PFSK-1 (cell line): ENCODE data around the gene LTBP2.

Source experiments
- FOXP2 ChIP-seq: optimal IDR thresholded peaks from 2 replicates; pipeline ENCODE3; 2011; ENCODE audit warnings: borderline replicate concordance, control low read depth, inconsistent platforms; ENCODE audit not compliant: insufficient read depth; ENCODE audit errors: extremely low read length, extremely low read depth
- POLR2AphosphoS5 ChIP-seq: IDR thresholded peaks from 2 replicates; pipeline ENCODE4 v1.6.1; 2012; ENCODE audit warnings: low read depth, mild to moderate bottlenecking, control low read depth, low read length, moderate library complexity
- SIN3A ChIP-seq: IDR thresholded peaks from 2 replicates; pipeline ENCODE4 v1.6.1; 2012; ENCODE audit warnings: mild to moderate bottlenecking, low read length, moderate library complexity, borderline replicate concordance; ENCODE audit not compliant: insufficient read depth
- TAF1 ChIP-seq: IDR thresholded peaks from 2 replicates; pipeline ENCODE4 v1.6.1; 2012; ENCODE audit warnings: low read length, control low read depth, borderline replicate concordance; ENCODE audit not compliant: insufficient read depth
- TF ChIP-seq, protein P1 (sequence below), 2 experiments: IDR thresholded peaks; 2 replicates each; pipeline versions ENCODE4 v1.6.1 to v1.8.0; 2011 to 2012; ENCODE audit warnings: low read depth in 2 of 2, low read length in 2 of 2, control low read depth in 1 of 2, inconsistent platforms in 1 of 2, mild to moderate bottlenecking in 1 of 2, moderate library complexity in 1 of 2; ENCODE audit not compliant: insufficient read depth in 1 of 2

The LTBP2 gene

DNA sequence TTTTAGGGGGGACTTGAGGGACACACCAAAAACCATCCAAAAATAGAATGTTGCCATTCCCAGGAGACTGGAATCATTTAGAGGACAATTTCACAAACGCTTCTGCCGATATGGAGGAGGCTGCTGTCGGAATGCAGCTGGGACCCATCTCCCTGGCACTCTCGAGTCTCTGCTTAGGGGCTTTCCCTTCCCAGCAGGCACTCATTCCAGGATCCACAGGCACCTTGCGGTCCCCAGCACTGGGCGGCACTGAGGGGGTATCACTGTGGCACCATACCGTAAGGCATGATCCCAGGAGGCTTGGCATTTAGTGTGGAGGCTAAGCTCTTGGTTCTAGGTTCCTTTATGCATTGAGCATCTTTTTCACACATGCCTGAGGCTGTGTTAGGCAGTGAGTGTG lies 36.6 kb upstream of the LTBP2 start:
- no peak for TF ChIP-seq TAF1
- TF ChIP-seq, protein P1, sequence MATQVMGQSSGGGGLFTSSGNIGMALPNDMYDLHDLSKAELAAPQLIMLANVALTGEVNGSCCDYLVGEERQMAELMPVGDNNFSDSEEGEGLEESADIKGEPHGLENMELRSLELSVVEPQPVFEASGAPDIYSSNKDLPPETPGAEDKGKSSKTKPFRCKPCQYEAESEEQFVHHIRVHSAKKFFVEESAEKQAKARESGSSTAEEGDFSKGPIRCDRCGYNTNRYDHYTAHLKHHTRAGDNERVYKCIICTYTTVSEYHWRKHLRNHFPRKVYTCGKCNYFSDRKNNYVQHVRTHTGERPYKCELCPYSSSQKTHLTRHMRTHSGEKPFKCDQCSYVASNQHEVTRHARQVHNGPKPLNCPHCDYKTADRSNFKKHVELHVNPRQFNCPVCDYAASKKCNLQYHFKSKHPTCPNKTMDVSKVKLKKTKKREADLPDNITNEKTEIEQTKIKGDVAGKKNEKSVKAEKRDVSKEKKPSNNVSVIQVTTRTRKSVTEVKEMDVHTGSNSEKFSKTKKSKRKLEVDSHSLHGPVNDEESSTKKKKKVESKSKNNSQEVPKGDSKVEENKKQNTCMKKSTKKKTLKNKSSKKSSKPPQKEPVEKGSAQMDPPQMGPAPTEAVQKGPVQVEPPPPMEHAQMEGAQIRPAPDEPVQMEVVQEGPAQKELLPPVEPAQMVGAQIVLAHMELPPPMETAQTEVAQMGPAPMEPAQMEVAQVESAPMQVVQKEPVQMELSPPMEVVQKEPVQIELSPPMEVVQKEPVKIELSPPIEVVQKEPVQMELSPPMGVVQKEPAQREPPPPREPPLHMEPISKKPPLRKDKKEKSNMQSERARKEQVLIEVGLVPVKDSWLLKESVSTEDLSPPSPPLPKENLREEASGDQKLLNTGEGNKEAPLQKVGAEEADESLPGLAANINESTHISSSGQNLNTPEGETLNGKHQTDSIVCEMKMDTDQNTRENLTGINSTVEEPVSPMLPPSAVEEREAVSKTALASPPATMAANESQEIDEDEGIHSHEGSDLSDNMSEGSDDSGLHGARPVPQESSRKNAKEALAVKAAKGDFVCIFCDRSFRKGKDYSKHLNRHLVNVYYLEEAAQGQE (IDR thresholded peaks at IDR 0.05; ENCODE audit: insufficient read depth in 1 of 2, low read depth in 2 of 2, low read length in 2 of 2), result no peak

- TF ChIP-seq SIN3A (no peak), POLR2AphosphoS5 (no peak)
Measured at GRCh38 chr14:74647678-74648461, 35.8 kb upstream of the LTBP2 start.

DNA sequence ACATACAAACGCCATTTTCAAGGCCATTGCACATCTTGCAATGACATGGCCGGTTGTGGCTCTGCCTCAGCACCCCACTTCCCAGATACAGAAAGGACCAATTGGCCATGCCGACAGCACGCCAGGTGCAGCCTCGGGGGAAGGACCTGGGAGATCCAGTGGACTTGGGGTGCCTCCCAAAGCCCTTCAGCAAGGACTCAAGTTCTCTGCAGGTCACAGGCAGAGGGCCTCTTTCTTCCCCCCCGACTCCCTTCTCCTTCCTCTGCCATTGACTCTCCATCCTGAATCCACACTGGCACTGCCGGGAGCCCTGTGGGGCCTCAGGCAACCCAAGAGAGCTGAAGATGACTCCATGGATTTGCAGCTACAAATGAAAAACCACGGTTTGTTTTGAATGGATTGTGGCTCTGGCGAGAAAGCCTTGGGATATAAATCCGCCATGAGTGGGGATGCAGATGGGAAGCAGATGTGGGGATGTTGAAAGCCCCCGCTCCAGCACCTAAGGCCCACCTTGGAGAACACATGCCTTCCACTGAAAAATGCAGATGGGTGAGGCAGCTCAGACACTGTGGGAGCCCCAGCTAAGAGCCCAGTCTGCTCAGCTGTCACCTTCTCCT lies 35.1 kb upstream of the LTBP2 start:
- TF ChIP-seq TAF1 (no peak), SIN3A (no peak), FOXP2 (no peak), POLR2AphosphoS5 (no peak)
- TF ChIP-seq, protein P1 (IDR thresholded peaks at IDR 0.05; ENCODE audit: insufficient read depth in 1 of 2, low read depth in 2 of 2, low read length in 2 of 2), result no peak

- no peak for TF ChIP-seq SIN3A
- TF ChIP-seq TAF1, result no peak
- TF ChIP-seq FOXP2, result no peak
- no peak for TF ChIP-seq POLR2AphosphoS5
- TF ChIP-seq, protein P1 (IDR thresholded peaks at IDR 0.05; ENCODE audit: insufficient read depth in 1 of 2, low read depth in 2 of 2, low read length in 2 of 2), result no peak
Measured at GRCh38 chr14:74645756-74646470, 33.9 kb upstream of the LTBP2 start.

GRCh38 chr14:74645244-74645643 lies 33.2 kb upstream of the LTBP2 start:
- no peak for TF ChIP-seq POLR2AphosphoS5
- TF ChIP-seq FOXP2, result no peak
- TF ChIP-seq SIN3A, result no peak
- TF ChIP-seq, protein P1 (IDR thresholded peaks at IDR 0.05; ENCODE audit: insufficient read depth in 1 of 2, low read depth in 2 of 2, low read length in 2 of 2), result no peak
- no peak for TF ChIP-seq TAF1
